Left kidney (tissue), 2 donors: Measurements from ENCODE around the gene GFI1. TPM values are rescaled to one million over a fixed set of nuclear protein-coding genes. Genes with fewer than 3 reads are reported as not detected.
"Not testable (repeated sequence)": the region's sequence is repeated elsewhere in the genome, so short reads cannot be mapped to it uniquely, and the experiment has no call there.

Source experiments
- DNase-seq: peaks from one replicate; pipeline ENCODE4 v3.0.0-alpha.2; 2013
- polyA plus RNA-seq: library from polyadenylated mRNA; unstranded; fragments of 120-200 nt; gene quantifications from one replicate; pipeline ENCODE4 v1.2.1, GENCODE V29; 2013; ENCODE audit not compliant: insufficient read length

The GFI1 gene
- polyA plus RNA-seq, 1 donor = 0.23 TPM

DNA sequence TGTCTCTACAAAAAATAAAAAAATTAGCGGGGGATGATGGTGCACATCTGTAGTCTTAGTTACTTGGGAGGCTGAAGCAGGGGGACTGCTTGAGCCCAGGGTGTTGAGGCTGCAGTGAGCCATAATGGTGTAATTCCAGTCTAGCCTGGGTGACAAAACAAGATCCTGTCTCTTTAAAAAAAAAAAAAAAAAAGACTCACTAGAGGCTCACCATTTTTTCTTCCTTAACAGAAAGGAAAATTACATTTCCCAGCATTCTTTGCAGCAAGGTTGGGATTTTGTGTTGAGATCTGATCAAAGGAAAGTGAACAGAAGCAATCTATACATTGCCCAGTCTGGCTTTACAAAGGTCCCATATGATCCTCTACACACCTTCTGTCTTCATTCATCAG, 21.5 kb downstream of the GFI1 start:
- DNase-seq = no peak

DNA sequence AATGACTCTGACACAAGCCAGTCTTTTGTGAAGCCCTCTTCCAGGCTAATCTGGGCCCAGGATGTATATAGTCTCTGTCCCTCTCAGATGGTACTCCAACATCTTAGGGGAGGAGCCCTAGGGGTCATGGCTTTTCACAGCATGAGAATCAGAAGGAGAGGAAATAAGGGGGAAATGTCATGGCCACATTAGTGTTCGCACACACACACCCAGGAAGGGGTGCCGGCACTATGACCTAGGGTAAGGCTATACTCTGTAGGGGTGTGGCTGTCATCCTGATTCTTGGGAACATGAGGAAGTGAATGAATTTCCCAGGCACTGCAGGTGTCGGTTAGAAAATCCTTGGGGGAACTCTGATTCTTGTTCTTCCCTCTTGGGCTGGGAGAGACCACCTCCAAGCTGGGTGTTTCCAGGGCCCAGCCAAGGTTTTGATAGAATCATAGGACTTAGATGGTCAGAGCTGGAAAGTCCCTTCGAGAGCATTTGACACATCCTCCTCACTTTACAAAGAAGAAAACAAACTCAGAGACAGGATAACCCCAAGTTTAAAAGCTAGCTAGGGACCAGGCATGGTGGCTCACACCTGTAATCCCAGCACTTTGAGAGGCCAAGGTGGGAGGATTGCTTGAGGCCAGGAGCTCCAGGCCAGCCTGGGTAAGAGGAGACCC, 22.0 kb downstream of the GFI1 start:
- no peak for DNase-seq

DNA sequence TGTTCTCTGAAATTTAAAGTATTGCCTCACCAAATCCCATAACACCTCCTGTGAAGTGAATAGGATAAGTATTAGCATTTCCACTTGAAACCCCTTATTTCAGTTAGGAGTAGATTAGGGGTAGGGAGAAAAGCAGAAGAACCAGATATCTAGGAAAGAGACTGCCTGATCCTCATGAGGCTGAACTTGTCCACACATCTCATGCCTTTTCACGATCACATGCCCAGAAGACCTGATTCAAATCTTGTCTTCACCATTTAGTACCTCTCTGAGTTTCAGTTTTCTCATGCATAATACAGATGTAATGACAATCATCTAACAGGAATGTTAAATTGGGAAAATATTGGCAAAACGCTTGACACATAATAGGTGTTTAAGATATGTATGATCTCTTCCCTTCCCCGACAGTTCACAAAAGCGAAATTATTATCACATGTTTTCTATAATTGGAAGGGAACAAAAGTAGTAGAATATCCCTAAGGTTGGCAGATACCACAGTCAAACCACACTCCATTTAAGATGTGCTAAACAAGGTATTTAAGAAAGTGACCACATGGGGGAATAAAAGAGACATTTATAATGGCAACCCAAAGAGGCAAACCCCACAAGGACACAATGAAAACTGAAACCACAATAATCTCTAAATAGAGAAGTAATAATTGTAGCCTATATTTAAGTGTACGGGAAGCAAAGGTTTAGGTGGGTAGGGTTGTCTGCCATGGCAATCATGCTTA, 25.2 kb downstream of the GFI1 start:
- no peak for DNase-seq

DNA sequence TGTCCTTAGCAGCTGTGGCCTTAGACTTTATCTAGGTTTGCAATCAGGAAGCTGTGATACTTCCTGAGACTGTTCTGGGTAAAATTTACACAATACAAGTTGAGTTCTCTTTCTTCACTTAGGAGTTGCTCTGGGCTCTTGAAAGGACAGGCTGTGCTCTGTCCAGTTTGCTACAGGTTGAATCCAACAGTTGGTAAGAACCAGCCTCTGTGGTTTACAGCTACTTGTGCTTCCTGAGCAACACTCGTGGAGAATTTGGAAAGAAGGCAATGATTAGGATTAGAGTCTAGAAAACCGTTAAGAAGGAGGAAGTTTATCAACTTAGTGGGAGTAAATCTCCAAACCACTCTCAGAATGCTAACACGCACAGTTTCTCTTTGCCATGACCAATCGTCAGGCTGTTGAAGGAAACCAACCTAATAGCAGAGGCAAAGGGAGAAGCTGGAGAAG, 26.8 kb downstream of the GFI1 start:
- no peak for DNase-seq

DNA sequence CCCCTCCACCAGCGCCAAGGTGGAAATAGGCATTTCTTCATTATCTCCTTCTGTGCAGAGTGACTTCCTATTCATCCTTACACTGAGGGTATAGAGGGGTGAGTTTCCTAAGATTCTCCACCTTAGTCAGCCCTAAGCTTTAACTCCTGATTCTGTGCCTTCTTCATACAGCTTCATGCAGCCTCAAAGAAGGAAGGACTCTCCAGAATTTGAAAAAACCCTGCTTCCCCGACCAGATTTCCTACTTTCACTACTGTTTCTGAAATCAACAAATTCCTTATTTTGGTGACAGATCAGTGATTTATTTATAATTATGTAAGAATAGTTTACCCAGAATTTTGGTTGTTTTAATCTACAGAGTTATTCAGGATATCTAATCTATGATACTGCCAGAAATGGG, 28.6 kb downstream of the GFI1 start:
- DNase-seq = no peak

DNA sequence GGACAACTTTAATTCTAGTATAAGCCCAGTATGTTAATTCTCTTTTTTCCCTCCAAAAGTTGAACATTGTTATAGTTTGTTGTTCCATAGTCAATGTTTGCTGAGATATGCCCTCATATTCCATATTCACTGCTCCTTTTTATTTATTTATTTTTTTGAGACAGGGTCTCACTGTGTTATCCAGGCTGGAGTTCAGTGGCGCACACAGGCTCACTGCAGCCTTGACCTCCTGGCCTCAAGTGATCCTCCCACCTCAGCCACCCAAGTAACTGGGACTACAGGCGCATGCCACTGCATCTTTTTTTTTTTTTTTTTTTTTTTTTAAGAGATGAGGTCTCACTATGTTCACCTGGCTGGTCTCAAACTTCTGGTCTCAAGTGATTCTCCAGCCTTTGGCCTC, 38.7 kb downstream of the GFI1 start:
- no peak for DNase-seq

DNA sequence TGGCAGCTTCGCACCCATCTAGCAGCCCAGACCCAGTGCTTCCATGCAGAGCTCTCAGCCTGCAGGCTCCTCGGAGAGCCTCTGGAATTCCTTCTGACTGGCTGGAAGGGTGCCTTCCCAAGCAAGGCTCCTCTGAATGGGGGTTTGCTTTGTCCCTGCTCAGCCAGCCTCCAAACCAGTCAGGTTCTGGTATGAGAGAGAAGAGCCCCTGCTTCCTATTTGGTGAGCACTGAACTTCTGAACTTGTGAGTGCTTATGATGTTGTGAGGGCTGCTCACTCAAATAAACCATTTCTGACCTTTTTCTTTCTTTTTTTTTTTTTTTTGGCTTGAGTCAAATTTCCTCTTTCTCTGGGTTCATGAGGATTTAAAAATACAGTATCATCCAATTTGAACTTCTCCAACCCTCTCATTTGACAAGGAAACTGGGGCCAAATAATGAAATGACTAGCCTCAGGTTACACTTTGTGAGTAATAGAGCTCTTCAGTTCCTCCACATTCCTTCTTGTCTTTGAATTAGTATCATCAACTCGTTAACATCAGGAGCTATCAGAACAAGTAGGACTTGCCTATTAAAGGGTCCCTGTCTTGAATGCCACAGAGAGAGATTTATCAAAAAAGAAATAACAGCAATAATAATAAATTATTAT, 39.6 kb downstream of the GFI1 start:
- no peak for DNase-seq

DNA sequence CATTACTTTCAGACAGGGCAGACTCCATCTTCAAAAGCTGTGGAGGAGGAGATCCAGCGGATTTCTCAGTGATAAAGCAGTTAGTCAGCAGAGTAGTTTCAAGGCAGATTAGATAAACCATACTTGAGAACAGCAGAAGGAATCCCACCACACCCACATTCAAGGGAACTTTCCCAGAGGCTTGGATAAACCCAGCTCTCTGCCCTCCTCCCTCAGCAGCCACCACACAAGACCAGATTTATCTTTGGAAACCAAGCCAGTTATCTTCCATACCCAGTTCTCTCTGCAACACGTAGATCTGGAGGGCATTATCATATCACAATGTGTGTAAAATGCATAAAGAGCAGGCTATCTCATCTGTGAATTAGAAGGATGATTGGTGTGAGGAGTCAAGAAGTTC, 40.2 kb downstream of the GFI1 start:
- no peak for DNase-seq

DNA sequence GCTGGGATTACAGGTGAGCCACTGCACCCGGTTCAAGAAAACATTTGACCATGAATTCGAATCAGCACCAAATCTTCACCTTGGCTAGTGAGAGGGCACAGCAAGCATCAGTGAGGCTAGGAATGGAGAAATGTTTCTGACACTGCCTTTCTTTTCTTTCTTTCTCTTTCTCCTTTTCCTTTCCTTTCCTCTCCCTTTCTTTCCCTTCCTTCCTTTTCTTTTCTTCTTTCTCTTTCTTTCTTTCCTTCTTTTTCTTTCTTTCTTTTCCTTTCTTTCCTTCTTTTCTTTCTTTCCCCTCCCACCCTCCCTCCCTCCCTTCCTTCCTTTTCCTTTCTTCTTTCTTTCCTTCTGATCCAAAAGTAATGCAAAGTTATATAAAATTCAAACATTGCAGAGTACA, 40.9 kb downstream of the GFI1 start:
- no peak for DNase-seq

DNA sequence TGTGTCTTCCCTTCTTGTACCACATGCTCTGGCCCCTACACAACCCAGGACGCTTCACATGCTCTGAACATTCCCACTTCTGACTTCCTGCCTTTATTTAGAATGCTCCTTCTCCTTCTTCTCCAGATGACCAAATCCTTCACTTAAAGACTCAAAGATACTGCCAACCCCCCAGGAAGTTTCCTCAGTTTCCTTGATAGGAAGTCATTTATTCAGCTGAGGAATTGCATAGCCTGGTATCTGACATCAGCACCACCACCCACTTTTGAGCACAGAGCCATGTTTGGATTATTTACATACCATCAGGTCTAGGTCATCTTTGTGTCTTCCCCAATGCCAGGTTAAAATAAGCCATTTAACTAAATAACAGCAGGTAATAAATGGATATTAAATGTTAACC, 42.4 kb downstream of the GFI1 start:
- no peak for DNase-seq

DNA sequence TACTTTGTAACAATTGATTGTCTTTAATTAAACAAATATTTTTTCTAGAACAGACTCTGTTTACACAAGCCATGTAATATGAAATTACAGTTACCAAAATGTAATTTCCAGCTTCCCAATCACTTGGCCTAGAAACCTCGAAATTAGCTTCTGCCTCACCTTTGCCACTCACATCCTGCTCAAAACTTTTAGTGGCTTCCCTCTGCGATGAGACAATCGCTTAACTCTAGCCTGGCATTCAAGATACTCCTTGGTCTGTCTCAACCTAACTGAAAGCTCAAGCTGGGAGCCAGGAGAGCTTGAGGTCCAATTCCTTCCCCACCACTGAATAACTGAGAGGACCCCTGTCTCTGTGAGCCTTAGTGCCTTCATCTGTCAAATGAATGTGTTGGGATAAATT, 42.8 kb downstream of the GFI1 start:
- no peak for DNase-seq

DNA sequence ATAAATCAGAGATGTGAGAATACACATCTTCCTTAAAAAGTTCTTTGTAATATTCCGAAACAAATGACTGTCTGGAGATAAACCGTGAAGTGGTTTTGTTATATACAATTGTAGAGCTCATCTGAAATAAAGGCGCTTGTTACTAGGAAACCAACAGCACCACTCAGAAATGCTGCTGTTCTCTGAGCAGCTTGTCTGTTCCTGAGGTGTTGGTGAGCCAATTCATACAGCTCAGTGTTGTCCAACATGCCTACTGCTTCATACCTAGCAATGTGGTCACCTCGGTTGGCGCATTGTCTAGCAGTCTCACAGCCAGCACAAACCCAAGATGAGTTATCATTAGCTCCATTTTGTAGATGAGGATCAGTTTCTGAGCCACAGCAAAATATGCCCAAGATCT, 44.4 kb downstream of the GFI1 start:
- DNase-seq = no peak

DNA sequence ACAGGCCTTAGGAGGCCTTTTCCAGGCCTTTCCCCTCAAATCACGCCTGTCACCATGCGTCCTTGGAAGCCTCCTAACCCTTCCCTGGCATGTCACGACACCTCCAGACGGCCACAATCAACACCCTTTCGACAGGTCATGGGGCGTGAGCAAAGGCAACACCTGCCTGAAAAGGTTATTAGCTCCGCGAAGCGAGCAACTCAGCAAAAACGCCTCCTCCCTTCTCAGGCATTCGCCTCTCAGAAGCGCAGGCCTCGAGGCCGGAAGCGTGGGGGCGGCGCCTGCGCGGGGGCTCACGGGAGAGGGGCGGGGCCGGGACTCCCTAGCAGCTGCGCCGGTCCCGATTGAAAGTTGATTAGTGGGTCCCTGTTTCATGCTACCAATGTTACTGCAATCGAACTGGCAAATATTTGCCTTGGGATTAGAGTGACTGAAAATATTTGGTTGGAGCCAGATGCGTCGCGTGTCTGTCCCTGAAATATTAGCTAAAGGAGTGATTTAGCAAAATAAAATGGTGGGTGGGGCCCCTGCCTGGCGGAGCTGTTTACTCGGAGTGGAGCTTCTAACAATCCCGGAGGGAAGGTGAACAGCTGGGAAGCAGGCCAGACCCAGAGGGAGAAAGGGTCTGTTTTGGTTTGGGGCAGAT, 44.9 kb downstream of the GFI1 start:
- no peak for DNase-seq

DNA sequence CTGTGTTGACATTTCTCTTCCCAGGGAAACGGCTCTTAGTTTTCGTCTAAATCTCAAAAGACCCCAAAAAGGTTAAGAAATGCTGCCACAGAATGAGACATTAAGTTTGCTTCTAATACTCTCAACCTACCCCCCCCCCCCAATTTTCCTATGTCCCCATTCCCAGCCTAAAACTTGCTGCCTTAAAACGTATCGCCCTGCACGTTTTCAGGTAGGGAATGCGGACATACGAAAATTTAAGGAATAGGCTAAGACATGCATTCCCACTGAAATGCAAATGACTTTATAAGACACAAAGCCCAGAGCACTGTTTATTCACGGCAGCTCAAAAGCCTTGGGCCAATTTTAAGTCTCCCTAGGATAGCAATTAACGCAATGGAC, 45.4 kb downstream of the GFI1 start:
- no peak for DNase-seq

DNA sequence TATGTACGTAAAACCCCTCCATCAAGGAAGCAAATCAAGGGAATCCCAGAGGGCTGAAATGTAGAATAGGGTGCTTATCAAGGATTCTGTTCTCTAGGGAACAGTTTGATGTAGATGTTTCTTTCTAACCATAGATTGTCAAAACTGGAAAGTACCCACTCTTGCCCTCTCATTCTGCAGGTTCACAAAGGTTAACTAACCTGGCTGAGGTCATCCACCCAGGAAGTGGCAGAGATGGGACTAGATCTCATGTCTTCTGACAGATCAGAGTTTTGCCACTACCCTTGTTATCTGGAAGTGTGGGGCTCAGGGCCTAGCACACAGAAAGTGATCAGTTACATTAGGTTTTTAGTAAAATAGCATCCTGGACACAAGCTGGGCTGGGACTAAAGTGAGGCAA, 47.4 kb downstream of the GFI1 start:
- DNase-seq = no peak

DNA sequence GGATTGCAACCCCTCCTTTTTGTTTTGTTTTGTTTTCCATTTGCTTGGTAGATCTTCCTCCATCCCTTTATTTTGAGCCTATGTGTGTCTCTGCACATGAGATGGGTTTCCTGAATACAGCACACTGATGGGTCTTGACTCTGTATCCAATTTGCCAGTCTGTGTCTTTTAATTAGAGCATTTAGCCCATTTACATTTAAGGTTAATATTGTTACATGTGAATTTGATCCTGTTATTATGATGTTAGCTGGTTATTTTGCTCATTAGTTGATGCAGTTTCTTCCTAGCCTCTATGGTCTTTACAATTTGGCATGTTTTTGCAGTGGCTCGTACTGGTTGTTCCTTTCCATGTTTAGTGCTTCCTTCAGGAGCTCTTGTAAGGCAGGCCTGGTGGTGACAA, 52.2 kb downstream of the GFI1 start:
- DNase-seq = not testable (repeated sequence)

DNA sequence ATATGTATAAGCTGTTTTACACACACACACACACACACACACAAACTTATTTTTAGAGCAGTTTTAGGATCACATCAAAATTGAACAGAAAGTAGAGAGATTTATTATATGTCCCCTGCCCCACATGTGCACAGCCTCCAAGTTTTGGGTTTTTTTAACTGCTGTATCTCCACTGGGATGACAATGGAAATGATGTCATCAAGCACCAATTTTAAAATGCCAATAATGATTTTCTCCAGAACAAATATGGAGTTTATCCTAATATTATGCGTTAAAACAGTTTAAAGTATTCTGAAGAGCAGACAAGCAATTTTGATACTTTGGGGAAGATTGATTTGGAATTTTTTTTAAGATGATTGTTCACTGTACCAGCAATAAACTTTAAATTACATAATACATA, 56.7 kb downstream of the GFI1 start:
- DNase-seq = no peak

DNA sequence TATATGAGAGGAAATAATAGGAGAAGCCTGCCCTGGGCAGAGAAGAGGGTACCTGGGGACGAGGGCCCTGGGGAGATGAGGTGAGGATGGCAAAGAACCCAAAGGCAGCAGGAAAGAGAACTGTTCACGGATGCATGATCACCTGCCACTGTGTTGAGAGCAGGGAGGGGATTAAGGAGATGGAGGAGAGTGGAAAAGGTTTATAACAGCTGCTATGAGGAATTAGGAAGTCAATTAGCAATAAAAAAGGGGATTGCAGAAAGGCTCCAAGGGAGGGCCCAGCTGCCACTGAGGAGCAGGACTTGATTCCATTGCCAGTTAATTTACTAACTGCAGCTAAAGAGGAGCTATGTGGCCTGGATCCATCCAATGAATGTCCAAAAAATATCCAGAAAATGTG, 61.1 kb downstream of the GFI1 start:
- DNase-seq = no peak

Other genes with a start within 250 kb of the GFI1 start
- 33.0 TPM for gene GLMN, start 187.9 kb downstream of the GFI1 start, polyA plus RNA-seq
- gene RPAP2, start 187.9 kb downstream of the GFI1 start, polyA plus RNA-seq = 37.1 TPM